NCI-H774 (cell line): ENCODE measurements around the gene CACNA2D3.

Experiments
- DNase-seq: peaks from one replicate; lab custom pipeline; 2025; lab: John Stamatoyannopoulos, UW

CACNA2D3 gene

GRCh38 chr3:54341811-54342210, 219.5 kb downstream of the CACNA2D3 start:
- no peak for DNase-seq

- no peak for DNase-seq
Measured at GRCh38 chr3:54342676-54343075, 220.3 kb downstream of the CACNA2D3 start.

- no peak for DNase-seq
Measured at GRCh38 chr3:54343495-54343894, 221.1 kb downstream of the CACNA2D3 start.

GRCh38 chr3:54344601-54345231, 222.4 kb downstream of the CACNA2D3 start:
- no peak for DNase-seq

GRCh38 chr3:54345847-54346375, 223.6 kb downstream of the CACNA2D3 start:
- DNase-seq = no peak

GRCh38 chr3:54347060-54347459, 224.7 kb downstream of the CACNA2D3 start:
- no peak for DNase-seq

- DNase-seq = no peak
Measured at GRCh38 chr3:54347933-54348332, 225.6 kb downstream of the CACNA2D3 start.

- DNase-seq = no peak
Measured at GRCh38 chr3:54349231-54349652, 226.9 kb downstream of the CACNA2D3 start.

GRCh38 chr3:54349691-54350090, 227.3 kb downstream of the CACNA2D3 start:
- DNase-seq = no peak

GRCh38 chr3:54353546-54353945, 231.2 kb downstream of the CACNA2D3 start:
- DNase-seq = no peak

- DNase-seq = no peak
Measured at GRCh38 chr3:54353946-54354345, 231.6 kb downstream of the CACNA2D3 start.

- DNase-seq = no peak
Measured at GRCh38 chr3:54355800-54356199, 233.4 kb downstream of the CACNA2D3 start.

- DNase-seq = no peak
Measured at GRCh38 chr3:54356261-54357045, 234.1 kb downstream of the CACNA2D3 start.

GRCh38 chr3:54357301-54357700, 234.9 kb downstream of the CACNA2D3 start:
- DNase-seq = no peak

- no peak for DNase-seq
Measured at GRCh38 chr3:54358316-54358715, 236.0 kb downstream of the CACNA2D3 start.

GRCh38 chr3:54358969-54359694, 236.8 kb downstream of the CACNA2D3 start:
- DNase-seq = peak; percentile 2

- DNase-seq = no peak
Measured at GRCh38 chr3:54360320-54360719, 238.0 kb downstream of the CACNA2D3 start.

GRCh38 chr3:54361746-54362283, 239.5 kb downstream of the CACNA2D3 start:
- no peak for DNase-seq

- DNase-seq = no peak
Measured at GRCh38 chr3:54366007-54366750, 243.8 kb downstream of the CACNA2D3 start.

- peak; percentile 41 for DNase-seq
Measured at GRCh38 chr3:54366839-54367238, 244.5 kb downstream of the CACNA2D3 start.

- no peak for DNase-seq
Measured at GRCh38 chr3:54372232-54372631, 249.9 kb downstream of the CACNA2D3 start.
